ENCODE results near the gene NAP1L5. TPM values are rescaled to one million over a fixed set of nuclear protein-coding genes. Genes with fewer than 3 reads are reported as not detected.

Gene NAP1L5
- total and polyA plus RNA-seq, 2 of the 13 experiments (the other 11 are each of a cell fraction or from before 2014, with no cell fraction given) = 1.3 to 1.6 TPM

GRCh38 chr4:88697141-88697540, 488 bp downstream of the NAP1L5 start:
- ChIA-PET POLR2A (interaction anchor here (1.0 to 1.4 kb wide), 2 partner anchors 113 to 126 kb away, joined by 3 read pairs; no protein-coding TSS in a partner anchor), CTCF (ENCODE audit: low intra/inter-chr PET ratio, low total read pairs) (no interaction called here)
- no peaks in the 10 kb centered on the region for H3K79me2 ChIP-seq (ENCODE audit: insufficient read depth, low read length)
- DNase-seq (ENCODE audit: low spot score) (no peak), FAIRE-seq (no peak), ATAC-seq (no peak)
- peak overlapping the region; percentile 46 to 73 (median 61) for H3K4me3 ChIP-seq (replicated peaks in 1 of 3; ENCODE audit: insufficient read depth in 1 of 3, low read depth in 2 of 3, low read length in 3 of 3)
- H2AFZ ChIP-seq (ENCODE audit: low read length) = no peak overlapping the region
- H3K27ac ChIP-seq (ENCODE audit: extremely low read length, insufficient read depth, low read length) = no peak overlapping the region
- TF ChIP-seq SIX4 (CRISPR knock-in tag; IDR thresholded peaks at IDR 0.05) (no peak), ZNF263 (CRISPR knock-in tag; IDR thresholded peaks at IDR 0.05) (peak; percentile 92), MATR3 (CRISPR knock-in tag; IDR thresholded peaks at IDR 0.05) (no peak), HNRNPK (IDR thresholded peaks at IDR 0.05; ENCODE audit: low read depth, low read length, poor library complexity, severe bottlenecking) (no peak)
- H4K20me1 ChIP-seq (ENCODE audit: insufficient read depth, low read length) = no peaks in the 10 kb centered on the region
- in situ Hi-C loops (cut with HindIII; ENCODE audit: extremely low pct_ligation_motif_present, low pct_unique_long_range_greater_than_20kb) = no loop called here
- no TSS peak for BruUV-seq (replicated peaks)
- 59% methylated on average over 18 of the region's 18 CpGs for WGBS (ENCODE audit: low lambda C conversion rate)
- no peaks in the 10 kb centered on the region for H3K9me3 ChIP-seq (ENCODE audit: low read length)
- no peaks in the 10 kb centered on the region for H3K36me3 ChIP-seq (replicated peaks in 1 of 2; ENCODE audit: control insufficient read depth in 1 of 2, insufficient read depth in 2 of 2, low read length in 2 of 2)
- H3K27me3 ChIP-seq (ENCODE audit: control insufficient read depth in 1 of 2, insufficient read depth in 2 of 2, low read length in 2 of 2) = no peaks in the 10 kb centered on the region
- intact Hi-C loops (cut with micrococcal nuclease; ENCODE audit: unreplicated experiment) = no loop called here
- peak overlapping the region; percentile 70 for H3K4me2 ChIP-seq (ENCODE audit: low read depth, low read length)
- H3K9ac ChIP-seq (ENCODE audit: insufficient read depth, low read depth, low read length) = peak overlapping the region; percentile 32; the same call in 1 of the 2 replicates
- 0 out of 2 replicates have a peak, but pooled peaks cover 5% of the 10 kb centered on the region for H3K4me1 ChIP-seq (ENCODE audit: insufficient read depth, low read length)

DNA sequence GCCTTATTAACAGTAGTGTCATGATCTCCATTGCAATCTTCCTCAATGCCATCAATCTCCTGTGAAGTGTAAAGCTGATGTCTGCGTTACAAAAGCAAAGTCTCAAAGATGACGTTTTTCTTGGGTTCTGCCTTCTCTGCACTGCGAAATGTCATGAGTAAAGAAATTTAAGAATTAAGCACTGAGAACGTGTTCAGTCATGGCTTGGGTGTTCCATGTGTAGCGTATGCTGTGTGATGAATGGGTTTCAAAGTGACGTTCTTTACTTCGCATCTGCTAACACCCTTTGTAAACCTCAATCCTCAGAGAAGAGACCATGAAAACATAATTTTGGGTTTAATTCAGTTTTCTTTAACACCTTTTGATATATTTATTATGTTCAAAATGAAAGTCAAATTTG, 999 bp downstream of the NAP1L5 start:
- no peak overlapping the region for H3K9ac ChIP-seq (ENCODE audit: insufficient read depth, low read depth, low read length)

More for the DNA sequence above, 999 bp downstream of the NAP1L5 start:
- DNase-seq (ENCODE audit: low spot score) (no peak), FAIRE-seq (no peak), ATAC-seq (no peak)
- in situ Hi-C loops (cut with HindIII; ENCODE audit: extremely low pct_ligation_motif_present, low pct_unique_long_range_greater_than_20kb) (no loop called here), intact Hi-C loops (cut with micrococcal nuclease; ENCODE audit: unreplicated experiment) (no loop called here)
- Histone ChIP-seq H3K79me2 (ENCODE audit: insufficient read depth, low read length) (no peaks in the 10 kb centered on the region), H3K27me3 (ENCODE audit: control insufficient read depth in 1 of 2, insufficient read depth in 2 of 2, low read length in 2 of 2) (no peaks in the 10 kb centered on the region), H4K20me1 (ENCODE audit: insufficient read depth, low read length) (no peaks in the 10 kb centered on the region), H3K4me2 (ENCODE audit: low read depth, low read length) (peak overlapping the region; percentile 70), H3K36me3 (replicated peaks in 1 of 2; ENCODE audit: control insufficient read depth in 1 of 2, insufficient read depth in 2 of 2, low read length in 2 of 2) (no peaks in the 10 kb centered on the region), H3K4me3 (replicated peaks in 1 of 3; ENCODE audit: insufficient read depth in 1 of 3, low read depth in 2 of 3, low read length in 3 of 3) (peak overlapping the region in 2 of 3 experiments; percentile 46 to 73; a peak in 2 of 6 replicates), H3K27ac (ENCODE audit: extremely low read length, insufficient read depth, low read length) (no peak overlapping the region), H3K4me1 (ENCODE audit: insufficient read depth, low read length) (0 out of 2 replicates have a peak, but pooled peaks cover 5% of the 10 kb centered on the region), H2AFZ (ENCODE audit: low read length) (no peak overlapping the region), H3K9me3 (ENCODE audit: low read length) (no peaks in the 10 kb centered on the region)
- ChIA-PET CTCF (ENCODE audit: low intra/inter-chr PET ratio, low total read pairs) (no interaction called here), POLR2A (no interaction called here)
- WGBS (ENCODE audit: low lambda C conversion rate) = 94% methylated on average over 7 of the region's 7 CpGs
- no peak for TF ChIP-seq ZNF558 (CRISPR knock-in tag; IDR thresholded peaks at IDR 0.05; ENCODE audit: borderline replicate concordance)
- no peak for TF ChIP-seq TCF7 (IDR thresholded peaks at IDR 0.05; ENCODE audit: low read depth)
- TSS peak; percentile 80 for BruUV-seq (replicated peaks)

Measured in HepG2 (cell line).